AG04449 (cell line): ENCODE data around the gene GOLIM4.

Experiments
- CTCF ChIA-PET: fragments of 350-600 bp; formaldehyde crosslinking; extraction: SDS; loops from one replicate; lab custom pipeline; 2021; ENCODE audit warnings: antibody characterized with exemption; lab: Yijun Ruan, JAX
- POLR2A ChIA-PET: fragments of 400-600, 350-600 bp; formaldehyde crosslinking; extraction: SDS; loops from one replicate; lab custom pipeline; 2020; ENCODE audit warnings: antibody characterized with exemption, inconsistent platforms; lab: Yijun Ruan, JAX
- DNase-seq: peaks from one replicate; pipeline ENCODE4 v3.0.0-alpha.2; 2010; ENCODE audit warnings: low read depth, low spot score
- H3K4me3 ChIP-seq: 2 replicates; pipeline ENCODE4 v1.5.1; 2011; ENCODE audit warnings: low read depth, mild to moderate bottlenecking, control low read depth, low read length
- CTCF ChIP-seq: IDR thresholded peaks from one replicate; pipeline ENCODE4 v1.5.1; 2011; ENCODE audit warnings: mild to moderate bottlenecking, moderate library complexity, low read length, control low read depth, inconsistent platforms; ENCODE audit not compliant: insufficient read depth; ENCODE audit errors: missing control alignments

Gene GOLIM4

DNA sequence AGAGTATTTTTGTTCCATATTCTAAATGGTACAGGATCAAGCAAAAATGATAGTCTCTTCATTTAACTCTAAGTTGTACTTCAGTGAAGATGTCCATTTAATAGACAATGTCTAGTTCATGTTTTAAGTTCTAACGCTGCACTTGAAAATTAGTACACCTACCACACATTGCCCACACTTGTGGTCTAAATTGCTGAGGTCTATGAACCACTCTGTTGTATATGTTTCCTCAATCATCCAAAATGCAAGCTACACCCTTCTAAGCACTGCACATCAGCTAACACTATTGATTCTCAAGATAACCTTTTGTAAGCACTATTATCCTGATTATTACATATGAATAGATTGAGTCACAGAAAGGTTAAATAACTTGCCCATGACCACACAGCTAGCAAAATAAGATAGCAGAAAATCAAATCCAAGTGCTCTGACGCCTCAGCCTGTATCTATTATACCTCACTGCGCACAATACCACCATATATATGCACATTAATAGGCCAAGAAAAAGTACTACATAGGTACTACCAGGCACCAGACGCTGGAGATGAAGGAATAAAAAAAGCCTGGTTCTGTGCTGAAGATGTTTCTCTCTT, 6.4 kb downstream of the GOLIM4 start:
- H3K4me3 ChIP-seq, result no peak overlapping the region
- no peak for DNase-seq
- POLR2A ChIA-PET, result no interaction called here
- TF ChIP-seq CTCF, result no peak
- CTCF ChIA-PET, result interaction anchor here (1.1 to 5.2 kb wide), 3 partner anchors 10 to 21 kb away, joined by 3 to 28 read pairs (median 8); no protein-coding TSS in a partner anchor

DNA sequence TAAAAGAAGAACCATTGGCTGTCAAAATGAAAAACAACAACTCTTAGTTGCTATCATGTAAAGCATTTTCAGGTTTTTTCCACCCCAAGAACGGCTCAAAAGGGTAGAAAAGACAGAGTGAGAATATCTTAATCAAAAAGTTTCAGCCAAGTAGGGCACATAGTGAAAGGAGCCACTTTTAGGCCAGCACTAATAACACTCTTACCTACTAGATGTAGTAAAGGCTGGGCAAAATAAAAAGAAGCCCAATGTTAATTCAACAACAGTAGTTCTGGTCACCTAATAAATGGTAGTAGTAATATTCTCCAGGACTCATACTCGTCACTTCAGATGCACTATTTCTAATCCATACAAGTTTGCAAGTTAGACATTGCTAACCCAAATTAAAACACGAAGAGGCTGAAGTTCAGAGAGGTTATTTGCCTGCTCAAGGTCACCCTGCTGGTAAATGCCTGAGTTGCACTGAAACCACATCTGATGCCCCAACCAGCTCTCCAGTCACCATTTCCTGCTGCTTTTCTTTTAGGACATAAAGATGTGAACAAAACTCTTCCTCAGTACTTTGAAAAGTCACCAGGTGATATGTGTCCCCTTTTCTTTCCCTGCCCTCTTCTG, 7.5 kb downstream of the GOLIM4 start:
- DNase-seq, result no peak
- no peak for TF ChIP-seq CTCF
- POLR2A ChIA-PET, result interaction anchor here (1.7 kb wide), 1 partner anchor 8 kb away, joined by 8 read pairs; the partner anchor contains the start of gene GOLIM4
- H3K4me3 ChIP-seq, result no peak overlapping the region
- CTCF ChIA-PET, result interaction anchor here (0.9 to 5.2 kb wide), 7 partner anchors 8 to 41 kb away, joined by 3 to 28 read pairs (median 3); partner anchors contain the start of gene GOLIM4

DNA sequence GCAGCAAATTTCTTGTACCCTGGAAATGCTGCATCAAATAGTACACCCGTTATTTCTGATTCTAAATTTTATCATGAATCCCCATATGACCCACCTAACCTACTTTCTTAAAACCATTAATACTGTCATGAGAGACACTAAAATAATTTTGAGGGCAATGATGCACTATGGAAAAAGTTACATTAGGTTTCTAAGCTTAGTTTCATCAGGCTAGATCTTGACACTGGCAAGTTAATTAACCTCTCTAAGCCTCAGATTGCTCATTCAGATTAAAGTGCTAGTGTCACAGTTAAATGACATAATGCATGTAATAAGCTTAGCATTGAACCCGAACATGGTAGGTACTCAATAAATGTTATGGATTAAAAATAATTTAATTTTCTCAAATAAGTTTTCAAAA, 8.2 kb downstream of the GOLIM4 start:
- POLR2A ChIA-PET, result interaction anchor here (1.7 kb wide), 1 partner anchor 8 kb away, joined by 8 read pairs; the partner anchor contains the start of gene GOLIM4

DNA sequence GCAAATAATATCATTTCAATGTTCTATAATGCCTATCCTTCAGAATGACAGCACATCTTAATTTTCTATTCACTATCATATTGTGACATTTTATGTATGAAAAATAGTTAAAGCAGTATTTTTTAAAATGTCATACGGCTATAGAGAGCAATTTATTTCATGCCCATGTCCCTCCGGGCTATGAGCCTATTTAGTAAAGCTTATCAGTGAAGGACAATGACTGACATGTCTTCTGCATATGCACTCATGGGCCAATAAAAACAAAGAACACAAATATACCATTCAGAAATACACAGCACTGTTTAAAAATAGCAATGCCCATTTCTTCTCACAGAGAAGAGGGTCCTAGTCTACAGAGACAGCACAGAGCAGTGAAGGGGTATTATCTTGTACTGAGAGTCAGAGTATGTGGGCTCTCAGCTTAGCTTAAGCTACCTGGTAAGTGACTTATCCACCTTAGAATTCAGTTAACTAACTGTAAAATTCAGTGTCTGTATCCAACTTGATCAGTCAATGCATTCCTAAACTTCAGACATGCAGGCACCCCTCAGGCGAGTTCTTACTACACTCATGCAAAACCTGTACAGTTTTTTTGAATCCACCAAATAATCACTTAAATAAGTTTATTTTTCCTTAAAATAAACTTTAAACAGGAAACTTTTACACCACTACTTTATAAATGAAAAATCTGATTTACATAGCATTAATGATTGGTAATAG, 9.0 kb downstream of the GOLIM4 start:
- TF ChIP-seq CTCF, result no peak
- CTCF ChIA-PET, result interaction anchor here (0.8 to 5.2 kb wide), 6 partner anchors 8 to 39 kb away, joined by 3 to 28 read pairs (median 3); partner anchors contain the start of gene GOLIM4
- DNase-seq, result no peak
- H3K4me3 ChIP-seq, result no peak overlapping the region
- POLR2A ChIA-PET, result interaction anchor here (1.7 kb wide), 1 partner anchor 9 kb away, joined by 8 read pairs; the partner anchor contains the start of gene GOLIM4

More for the DNA sequence above, 8.2 kb downstream of the GOLIM4 start:
- no peak for TF ChIP-seq CTCF
- CTCF ChIA-PET, result interaction anchor here (0.9 to 5.2 kb wide), 7 partner anchors 8 to 42 kb away, joined by 3 to 28 read pairs (median 3); partner anchors contain the start of gene GOLIM4
- no peak for DNase-seq
- H3K4me3 ChIP-seq, result no peak overlapping the region

- no peak for DNase-seq
- CTCF ChIA-PET, result interaction anchor here (1.0 to 5.2 kb wide), 2 partner anchors 9 to 13 kb away, joined by 3 to 28 read pairs; no protein-coding TSS in a partner anchor
These were observed 10.1 kb downstream of the GOLIM4 start for GRCh38 chr3:168085491-168086119.

More at GRCh38 chr3:168085491-168086119, 10.1 kb downstream of the GOLIM4 start:
- H3K4me3 ChIP-seq, result no peak overlapping the region
- TF ChIP-seq CTCF, result no peak
- POLR2A ChIA-PET, result no interaction called here
